NB4 (cell line): ENCODE measurements around the gene CCDC88C.

ENCODE experiments used
- DNase-seq: peaks from one replicate; pipeline ENCODE4 v3.0.0; 2010; ENCODE audit warnings: low read depth
- H3K4me3 ChIP-seq: one replicate; pipeline ENCODE4 v1.5.1; 2011; ENCODE audit warnings: mild to moderate bottlenecking, low read depth, low read length, moderate library complexity
- MYC ChIP-seq: IDR thresholded peaks from 2 replicates; pipeline ENCODE4 v1.6.1; 2011; ENCODE audit warnings: low read depth, low read length
- POLR2A ChIP-seq: IDR thresholded peaks from 2 replicates; pipeline ENCODE4 v1.6.1; 2011; ENCODE audit warnings: mild to moderate bottlenecking; ENCODE audit not compliant: insufficient read length; ENCODE audit errors: extremely low read depth
- TF ChIP-seq, protein P1 (sequence below): IDR thresholded peaks from one replicate; pipeline ENCODE4 v1.5.1; 2012; ENCODE audit warnings: low read depth, low read length
- TF ChIP-seq, protein P2 (sequence below): IDR thresholded peaks from 2 replicates; pipeline ENCODE4 v1.6.1; 2011; ENCODE audit warnings: low read depth, low read length

The CCDC88C gene

DNA sequence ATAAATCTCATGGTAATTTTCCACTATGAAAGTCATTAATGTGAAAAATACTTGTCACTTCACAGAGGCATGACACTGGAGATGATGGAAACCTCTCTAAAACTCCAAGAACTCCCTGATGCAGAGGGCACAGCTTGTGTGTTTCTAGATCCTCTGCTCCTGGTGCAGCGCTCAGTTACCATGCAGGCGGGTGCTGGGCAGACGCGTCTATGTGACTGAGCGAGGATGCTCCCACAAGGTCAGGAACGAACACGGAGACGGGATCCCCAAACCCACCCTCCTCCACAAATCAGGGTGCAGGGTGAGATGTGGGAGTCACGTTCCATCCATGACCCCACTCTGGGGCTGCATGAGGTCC is 81.5 kb downstream of the CCDC88C start:
- no peak overlapping the region for H3K4me3 ChIP-seq
- TF ChIP-seq, protein P1, sequence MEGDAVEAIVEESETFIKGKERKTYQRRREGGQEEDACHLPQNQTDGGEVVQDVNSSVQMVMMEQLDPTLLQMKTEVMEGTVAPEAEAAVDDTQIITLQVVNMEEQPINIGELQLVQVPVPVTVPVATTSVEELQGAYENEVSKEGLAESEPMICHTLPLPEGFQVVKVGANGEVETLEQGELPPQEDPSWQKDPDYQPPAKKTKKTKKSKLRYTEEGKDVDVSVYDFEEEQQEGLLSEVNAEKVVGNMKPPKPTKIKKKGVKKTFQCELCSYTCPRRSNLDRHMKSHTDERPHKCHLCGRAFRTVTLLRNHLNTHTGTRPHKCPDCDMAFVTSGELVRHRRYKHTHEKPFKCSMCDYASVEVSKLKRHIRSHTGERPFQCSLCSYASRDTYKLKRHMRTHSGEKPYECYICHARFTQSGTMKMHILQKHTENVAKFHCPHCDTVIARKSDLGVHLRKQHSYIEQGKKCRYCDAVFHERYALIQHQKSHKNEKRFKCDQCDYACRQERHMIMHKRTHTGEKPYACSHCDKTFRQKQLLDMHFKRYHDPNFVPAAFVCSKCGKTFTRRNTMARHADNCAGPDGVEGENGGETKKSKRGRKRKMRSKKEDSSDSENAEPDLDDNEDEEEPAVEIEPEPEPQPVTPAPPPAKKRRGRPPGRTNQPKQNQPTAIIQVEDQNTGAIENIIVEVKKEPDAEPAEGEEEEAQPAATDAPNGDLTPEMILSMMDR, result no peak
- TF ChIP-seq MYC (no peak), POLR2A (no peak)
- TF ChIP-seq, protein P2, sequence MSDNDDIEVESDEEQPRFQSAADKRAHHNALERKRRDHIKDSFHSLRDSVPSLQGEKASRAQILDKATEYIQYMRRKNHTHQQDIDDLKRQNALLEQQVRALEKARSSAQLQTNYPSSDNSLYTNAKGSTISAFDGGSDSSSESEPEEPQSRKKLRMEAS, result no peak
- no peak for DNase-seq

DNA sequence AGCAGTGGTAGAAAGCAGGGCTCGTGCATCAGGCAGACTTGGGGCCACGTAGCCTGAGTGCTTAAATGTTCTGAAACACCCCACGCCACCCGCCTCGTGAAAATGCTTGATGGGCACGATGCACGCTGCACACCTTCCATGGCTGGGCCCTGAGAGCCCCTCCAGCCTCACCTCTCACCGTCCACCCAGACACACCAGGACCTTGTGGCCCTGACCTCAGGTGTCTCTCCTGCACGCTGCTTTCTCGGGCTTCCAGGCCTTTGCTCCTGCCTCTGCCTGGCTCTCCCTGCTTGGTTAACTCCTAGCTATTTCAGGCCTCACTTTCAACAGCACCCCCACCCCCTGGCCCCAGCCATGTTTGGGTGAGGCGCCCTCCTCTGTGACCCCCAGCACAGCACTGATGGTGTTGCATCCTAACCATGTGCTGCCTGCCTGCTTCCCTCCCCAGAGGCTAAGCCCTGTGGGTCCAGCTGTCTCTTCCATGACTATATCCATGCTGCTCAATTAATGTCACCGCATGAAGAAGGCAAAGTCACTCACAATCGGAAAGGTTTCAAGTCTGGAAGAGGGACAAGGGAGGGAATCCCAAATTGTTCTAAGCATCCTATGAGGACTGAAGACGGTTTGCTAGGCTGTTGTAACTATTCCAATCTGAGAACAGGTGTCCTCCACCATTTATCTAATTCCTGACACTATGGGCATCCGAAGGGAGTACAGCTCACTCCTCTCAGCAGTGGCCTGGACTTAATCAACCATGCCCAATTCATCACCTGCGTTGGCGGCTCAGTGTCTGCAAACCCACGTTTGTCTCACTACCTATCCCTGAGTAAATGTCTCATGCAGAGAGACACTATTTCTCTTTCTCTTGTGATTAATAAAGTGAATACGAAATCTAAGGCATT is 82.2 kb downstream of the CCDC88C start:
- DNase-seq, result no peak
- TF ChIP-seq, protein P1, result no peak
- TF ChIP-seq, protein P2, result no peak
- TF ChIP-seq POLR2A (no peak), MYC (no peak)
- no peak overlapping the region for H3K4me3 ChIP-seq

DNA sequence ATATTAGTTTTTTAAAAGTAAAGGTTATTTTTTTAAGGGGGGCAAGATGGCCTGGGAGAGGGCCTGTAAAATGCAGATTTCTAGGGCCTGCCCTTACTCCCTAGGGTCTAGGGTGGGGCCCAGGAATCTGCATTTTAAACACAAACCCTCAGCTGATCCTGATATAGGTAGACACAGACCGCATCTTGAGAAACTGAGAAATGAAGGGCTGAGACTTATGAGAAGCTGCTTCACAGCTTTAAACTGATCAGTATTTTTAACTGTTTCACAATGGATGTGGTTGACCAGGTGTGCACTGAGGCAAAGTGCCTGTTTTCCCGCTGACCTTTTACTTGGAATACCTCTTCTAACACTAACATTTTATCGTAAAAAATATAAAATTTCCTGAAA is 84.0 kb downstream of the CCDC88C start:
- no peak for TF ChIP-seq POLR2A
- TF ChIP-seq, protein P1, result no peak
- TF ChIP-seq, protein P2, result no peak
- H3K4me3 ChIP-seq, result no peak overlapping the region
- no peak for DNase-seq

DNA sequence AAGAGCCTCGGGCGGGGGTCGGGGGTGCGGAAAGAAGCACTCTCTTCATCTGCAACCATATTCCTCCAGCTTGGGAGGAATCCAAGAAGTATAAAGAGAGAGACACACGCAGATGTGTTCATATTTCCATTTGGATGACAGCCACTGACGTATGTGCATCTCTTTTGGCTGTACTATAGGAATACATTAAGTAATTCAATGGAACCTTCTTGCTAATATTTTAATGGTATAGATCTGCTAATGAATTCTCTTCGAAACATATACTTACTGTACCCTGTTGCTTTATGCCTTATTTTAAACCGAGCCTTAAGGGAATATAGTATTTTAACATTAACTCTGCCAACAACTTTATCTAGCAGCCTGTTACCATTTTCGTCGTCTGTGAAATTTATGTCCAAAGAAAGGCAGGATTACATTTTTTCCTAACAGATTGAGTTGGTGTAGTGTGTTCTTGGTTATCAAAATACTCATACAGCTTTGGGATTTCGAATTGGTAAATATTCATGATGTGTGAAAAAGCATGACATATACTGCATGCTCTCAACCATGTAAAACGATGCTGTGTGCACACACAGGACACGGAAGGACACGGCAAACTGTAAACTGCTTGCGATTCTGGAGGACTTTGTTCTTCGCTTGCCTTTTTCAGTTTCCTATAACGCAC is 84.5 kb downstream of the CCDC88C start:
- no peak for TF ChIP-seq MYC
- TF ChIP-seq, protein P2, result no peak
- TF ChIP-seq, protein P1, result no peak
- TF ChIP-seq POLR2A, result no peak
- DNase-seq, result no peak
- no peak overlapping the region for H3K4me3 ChIP-seq

DNA sequence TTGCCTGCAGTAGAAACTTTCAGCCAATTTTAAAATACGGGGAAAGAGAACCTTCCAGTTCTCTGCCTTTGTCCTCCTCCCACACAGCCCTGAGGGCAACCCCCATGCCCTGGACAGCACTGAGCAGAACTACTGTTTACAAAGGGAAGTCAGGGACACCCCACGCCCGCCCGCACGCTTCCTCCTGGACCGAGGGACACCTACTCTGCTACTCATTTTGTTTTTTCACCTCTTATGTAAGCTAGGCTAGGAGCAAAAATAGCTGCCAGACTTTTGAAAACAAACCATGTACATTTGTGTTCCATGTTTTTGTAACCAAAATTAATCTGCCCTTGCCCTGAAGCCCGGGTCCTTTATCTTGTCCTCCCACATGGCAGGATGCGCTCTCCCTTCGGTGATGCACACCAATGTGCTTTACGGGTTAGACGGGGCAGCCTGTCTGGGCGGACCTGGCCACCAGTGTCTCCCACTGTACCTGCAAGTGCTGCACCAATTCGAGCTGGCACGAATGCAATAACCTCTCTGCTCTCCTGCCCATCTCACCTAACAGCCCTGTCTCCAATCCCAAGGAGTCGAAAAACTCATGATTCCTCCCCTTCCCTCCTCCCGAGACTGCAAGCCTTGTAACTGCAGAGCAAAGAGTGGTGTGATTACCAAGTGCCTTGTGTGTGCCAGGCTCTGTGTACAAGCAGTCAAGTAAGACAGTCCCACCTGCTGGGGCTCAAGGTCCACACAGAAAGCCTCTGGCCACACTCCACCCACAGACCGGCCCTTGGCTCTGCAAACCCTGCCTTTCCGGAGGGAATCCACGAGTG is 85.2 kb downstream of the CCDC88C start:
- TF ChIP-seq POLR2A (no peak), MYC (no peak)
- TF ChIP-seq, protein P2, result no peak
- TF ChIP-seq, protein P1, result no peak
- H3K4me3 ChIP-seq, result no peak overlapping the region
- peak; percentile 45 for DNase-seq
